ENCODE results near the gene WDFY4.

The WDFY4 gene

DNA sequence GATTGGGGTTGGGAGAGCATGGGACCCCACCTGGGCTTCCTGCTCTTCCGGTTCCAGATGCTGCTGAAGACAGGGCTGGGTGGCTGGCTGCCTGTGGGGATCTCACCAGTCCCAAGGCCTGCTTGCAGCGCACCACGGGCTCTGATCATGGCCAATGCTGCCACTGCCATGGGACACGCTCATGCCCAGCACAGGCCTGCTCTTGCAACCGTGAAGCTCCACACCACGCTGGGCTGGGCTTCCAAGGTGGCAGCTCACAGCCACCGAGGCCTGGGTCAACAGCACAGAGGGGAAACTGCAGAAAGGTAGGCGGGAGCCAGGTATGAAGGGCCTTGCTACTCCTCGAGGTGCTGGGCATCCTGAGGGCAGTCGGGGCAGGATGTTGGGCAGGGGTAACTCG is 327.1 kb downstream of the WDFY4 start:
- H3K4me3 ChIP-seq = no peak overlapping the region
- H3K9me3 ChIP-seq = no peaks in the 10 kb centered on the region
- H3K27ac ChIP-seq = no peak overlapping the region
- TF ChIP-seq, protein P1, sequence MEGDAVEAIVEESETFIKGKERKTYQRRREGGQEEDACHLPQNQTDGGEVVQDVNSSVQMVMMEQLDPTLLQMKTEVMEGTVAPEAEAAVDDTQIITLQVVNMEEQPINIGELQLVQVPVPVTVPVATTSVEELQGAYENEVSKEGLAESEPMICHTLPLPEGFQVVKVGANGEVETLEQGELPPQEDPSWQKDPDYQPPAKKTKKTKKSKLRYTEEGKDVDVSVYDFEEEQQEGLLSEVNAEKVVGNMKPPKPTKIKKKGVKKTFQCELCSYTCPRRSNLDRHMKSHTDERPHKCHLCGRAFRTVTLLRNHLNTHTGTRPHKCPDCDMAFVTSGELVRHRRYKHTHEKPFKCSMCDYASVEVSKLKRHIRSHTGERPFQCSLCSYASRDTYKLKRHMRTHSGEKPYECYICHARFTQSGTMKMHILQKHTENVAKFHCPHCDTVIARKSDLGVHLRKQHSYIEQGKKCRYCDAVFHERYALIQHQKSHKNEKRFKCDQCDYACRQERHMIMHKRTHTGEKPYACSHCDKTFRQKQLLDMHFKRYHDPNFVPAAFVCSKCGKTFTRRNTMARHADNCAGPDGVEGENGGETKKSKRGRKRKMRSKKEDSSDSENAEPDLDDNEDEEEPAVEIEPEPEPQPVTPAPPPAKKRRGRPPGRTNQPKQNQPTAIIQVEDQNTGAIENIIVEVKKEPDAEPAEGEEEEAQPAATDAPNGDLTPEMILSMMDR (IDR thresholded peaks at IDR 0.05) = no peak
- intact Hi-C loops (cut with DNase I; ENCODE audit: low total_unique reads) = no loop called here
- H3K4me1 ChIP-seq = peaks cover 0 to 30% (median 19%) of the 10 kb centered on the region in 4 donors
- DNase-seq = no peak
- H3K27me3 ChIP-seq = no peaks in the 10 kb centered on the region
- H3K36me3 ChIP-seq = no peaks in the 10 kb centered on the region

DNA sequence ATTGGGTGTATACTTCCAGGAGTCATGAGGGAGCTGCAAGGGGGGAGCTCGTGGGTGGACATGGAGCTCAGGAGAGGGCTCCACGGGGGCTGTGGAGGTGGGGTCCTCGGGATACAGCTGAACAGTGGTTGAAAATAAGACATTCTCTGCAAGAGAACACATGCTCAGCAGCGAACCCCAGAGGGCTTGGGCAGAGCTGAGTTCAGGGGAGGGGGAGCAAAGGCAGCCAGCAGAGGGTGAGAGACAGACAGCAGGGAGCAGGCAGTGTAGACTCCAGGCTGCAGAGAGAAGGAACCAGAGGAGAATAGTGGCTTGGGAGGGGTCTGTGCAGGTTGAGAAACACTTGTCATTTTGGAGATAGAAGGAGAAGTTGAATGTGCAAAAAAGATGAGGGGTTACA is 327.9 kb downstream of the WDFY4 start:
- Histone ChIP-seq H3K4me1 (peaks cover 0 to 28% (median 19%) of the 10 kb centered on the region in 4 donors), H3K4me3 (no peak overlapping the region), H3K27ac (no peak overlapping the region), H3K27me3 (no peaks in the 10 kb centered on the region), H3K9me3 (no peaks in the 10 kb centered on the region), H3K36me3 (peaks cover 0 to 4% (median 0%) of the 10 kb centered on the region in 3 donors)
- intact Hi-C loops (cut with DNase I; ENCODE audit: low total_unique reads) = no loop called here
- DNase-seq = no peak
- TF ChIP-seq, protein P1 (IDR thresholded peaks at IDR 0.05) = no peak

DNA sequence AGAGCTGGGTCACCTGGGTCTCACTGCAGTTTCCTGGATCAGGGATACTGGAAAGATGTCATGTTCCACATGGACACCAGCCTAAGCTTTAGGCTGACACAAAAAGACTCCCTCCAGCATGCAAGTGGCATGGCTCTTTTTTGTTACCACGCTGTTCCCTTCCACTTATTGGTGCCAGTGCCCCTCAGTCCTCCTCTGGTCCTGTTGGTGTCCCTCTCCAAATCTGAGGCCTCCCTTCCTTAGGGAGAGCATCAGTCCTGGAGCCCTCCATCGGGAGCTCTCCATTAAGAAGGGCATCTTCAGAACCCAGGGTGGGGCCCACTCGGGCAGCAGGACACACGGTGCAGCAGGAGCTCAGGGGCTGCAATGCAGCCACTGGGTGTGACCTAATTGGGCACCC is 331.0 kb downstream of the WDFY4 start:
- TF ChIP-seq, protein P1 (IDR thresholded peaks at IDR 0.05) = no peak
- H3K36me3 ChIP-seq = peaks cover 9 to 19% (median 12%) of the 10 kb centered on the region in 3 donors
- intact Hi-C loops (cut with DNase I; ENCODE audit: low total_unique reads) = no loop called here
- peaks cover 0 to 7% (median 0%) of the 10 kb centered on the region in 4 donors for H3K4me1 ChIP-seq
- no peak for DNase-seq
- no peak overlapping the region for H3K27ac ChIP-seq
- H3K9me3 ChIP-seq = no peaks in the 10 kb centered on the region
- no peak overlapping the region for H3K4me3 ChIP-seq
- H3K27me3 ChIP-seq = no peaks in the 10 kb centered on the region

DNA sequence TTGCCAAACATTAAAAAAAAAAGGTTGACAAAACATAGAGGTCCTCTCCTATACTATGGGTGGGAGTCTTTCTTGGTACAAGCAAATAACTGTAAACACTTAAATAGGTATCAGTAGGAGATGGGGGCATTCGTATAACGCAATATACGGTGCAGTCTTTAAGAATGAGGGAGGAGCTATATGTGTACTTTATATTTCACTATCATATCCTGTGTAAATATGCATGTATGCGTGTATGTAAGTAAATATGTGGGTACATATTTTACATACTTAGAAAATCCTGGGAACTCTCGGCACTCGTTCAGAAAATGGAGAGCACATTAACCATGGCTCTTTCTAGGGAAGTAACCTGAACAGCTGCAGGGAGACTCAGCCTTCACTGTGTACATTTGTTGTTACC is 337.0 kb downstream of the WDFY4 start:
- intact Hi-C loops (cut with DNase I; ENCODE audit: low total_unique reads) = no loop called here
- DNase-seq = no peak
- Histone ChIP-seq H3K36me3 (peaks cover 9 to 19% (median 12%) of the 10 kb centered on the region in 3 donors), H3K27me3 (no peaks in the 10 kb centered on the region), H3K4me1 (peaks cover 0 to 20% (median 10%) of the 10 kb centered on the region in 4 donors), H3K9me3 (no peaks in the 10 kb centered on the region), H3K27ac (no peak overlapping the region), H3K4me3 (no peak overlapping the region)
- TF ChIP-seq, protein P1 (IDR thresholded peaks at IDR 0.05) = no peak

DNA sequence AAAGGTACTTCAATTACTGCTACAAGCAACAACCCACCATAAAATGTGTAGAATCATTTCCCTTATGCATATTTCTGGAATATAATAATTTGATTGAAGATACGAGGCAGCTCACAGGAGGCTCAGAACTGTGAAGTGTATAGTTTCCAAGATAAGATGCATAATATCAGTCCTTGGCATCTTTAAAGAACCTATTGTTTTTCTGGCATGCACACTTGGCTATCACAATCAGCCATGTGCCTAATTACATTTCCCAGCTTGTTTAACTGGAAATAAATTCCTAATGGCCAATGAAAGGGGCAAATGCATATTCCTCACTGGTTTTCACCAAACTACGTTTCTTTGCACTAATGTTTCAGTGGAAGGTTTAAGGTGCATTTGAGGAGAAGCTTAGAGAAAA is 338.4 kb downstream of the WDFY4 start:
- Histone ChIP-seq H3K4me1 (peaks cover 0 to 20% (median 10%) of the 10 kb centered on the region in 4 donors), H3K27ac (peak overlapping the region in 1 of 2 donors; percentile 75), H3K9me3 (no peaks in the 10 kb centered on the region), H3K27me3 (no peaks in the 10 kb centered on the region), H3K4me3 (no peak overlapping the region), H3K36me3 (peaks cover 8 to 14% (median 12%) of the 10 kb centered on the region in 3 donors)
- TF ChIP-seq, protein P1 (IDR thresholded peaks at IDR 0.05) = no peak
- no peak for DNase-seq
- intact Hi-C loops (cut with DNase I; ENCODE audit: low total_unique reads) = no loop called here

DNA sequence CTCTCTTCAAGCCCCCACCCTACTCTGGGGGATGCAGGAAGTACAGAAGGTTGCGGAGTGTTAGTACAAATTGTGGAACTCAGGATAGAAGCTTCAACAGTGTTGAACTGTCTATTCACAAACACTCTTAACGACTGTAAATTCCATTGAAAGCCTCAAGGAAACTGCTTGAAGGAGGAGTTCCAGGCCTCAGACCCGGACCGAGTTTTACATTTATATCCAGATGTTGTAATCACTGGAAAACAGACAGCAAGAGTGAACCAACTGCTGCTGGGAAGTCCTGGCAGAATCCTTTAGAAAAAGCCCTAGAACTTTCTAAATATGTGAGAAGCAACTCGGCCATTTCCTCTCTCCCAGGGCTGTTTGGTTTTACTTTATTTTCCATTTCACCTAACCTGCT is 339.1 kb downstream of the WDFY4 start:
- TF ChIP-seq, protein P1 (IDR thresholded peaks at IDR 0.05) = no peak
- Histone ChIP-seq H3K27ac (peak overlapping the region; percentile 56 to 75), H3K36me3 (peaks cover 2 to 9% (median 7%) of the 10 kb centered on the region in 3 donors), H3K4me3 (no peak overlapping the region), H3K9me3 (no peaks in the 10 kb centered on the region), H3K27me3 (no peaks in the 10 kb centered on the region), H3K4me1 (peaks cover 0 to 20% (median 10%) of the 10 kb centered on the region in 4 donors)
- peak in 1 of 2 donors; percentile 48 for DNase-seq
- intact Hi-C loops (cut with DNase I; ENCODE audit: low total_unique reads) = no loop called here
